ENCODE measurements around the gene TTC8.

DNA sequence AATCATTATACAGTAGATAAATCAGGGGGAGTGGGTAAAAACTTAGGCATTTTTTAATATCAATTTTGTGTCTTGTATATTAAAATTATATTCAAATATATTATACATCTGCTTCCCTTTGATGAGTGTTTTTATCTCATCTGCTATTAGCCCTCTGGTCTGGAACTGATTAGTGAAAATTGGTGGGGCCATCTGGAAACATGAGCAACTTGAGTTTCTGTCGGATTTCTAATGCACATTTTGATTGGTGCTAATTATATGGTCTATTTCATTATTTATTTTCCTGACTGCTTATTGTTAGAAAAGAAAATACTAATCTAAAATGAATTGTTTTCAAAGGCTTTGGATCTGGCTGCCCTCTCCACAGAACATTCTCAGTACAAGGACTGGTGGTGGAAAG lies 28.2 kb downstream of the TTC8 start:
- TF ChIP-seq, protein P1, sequence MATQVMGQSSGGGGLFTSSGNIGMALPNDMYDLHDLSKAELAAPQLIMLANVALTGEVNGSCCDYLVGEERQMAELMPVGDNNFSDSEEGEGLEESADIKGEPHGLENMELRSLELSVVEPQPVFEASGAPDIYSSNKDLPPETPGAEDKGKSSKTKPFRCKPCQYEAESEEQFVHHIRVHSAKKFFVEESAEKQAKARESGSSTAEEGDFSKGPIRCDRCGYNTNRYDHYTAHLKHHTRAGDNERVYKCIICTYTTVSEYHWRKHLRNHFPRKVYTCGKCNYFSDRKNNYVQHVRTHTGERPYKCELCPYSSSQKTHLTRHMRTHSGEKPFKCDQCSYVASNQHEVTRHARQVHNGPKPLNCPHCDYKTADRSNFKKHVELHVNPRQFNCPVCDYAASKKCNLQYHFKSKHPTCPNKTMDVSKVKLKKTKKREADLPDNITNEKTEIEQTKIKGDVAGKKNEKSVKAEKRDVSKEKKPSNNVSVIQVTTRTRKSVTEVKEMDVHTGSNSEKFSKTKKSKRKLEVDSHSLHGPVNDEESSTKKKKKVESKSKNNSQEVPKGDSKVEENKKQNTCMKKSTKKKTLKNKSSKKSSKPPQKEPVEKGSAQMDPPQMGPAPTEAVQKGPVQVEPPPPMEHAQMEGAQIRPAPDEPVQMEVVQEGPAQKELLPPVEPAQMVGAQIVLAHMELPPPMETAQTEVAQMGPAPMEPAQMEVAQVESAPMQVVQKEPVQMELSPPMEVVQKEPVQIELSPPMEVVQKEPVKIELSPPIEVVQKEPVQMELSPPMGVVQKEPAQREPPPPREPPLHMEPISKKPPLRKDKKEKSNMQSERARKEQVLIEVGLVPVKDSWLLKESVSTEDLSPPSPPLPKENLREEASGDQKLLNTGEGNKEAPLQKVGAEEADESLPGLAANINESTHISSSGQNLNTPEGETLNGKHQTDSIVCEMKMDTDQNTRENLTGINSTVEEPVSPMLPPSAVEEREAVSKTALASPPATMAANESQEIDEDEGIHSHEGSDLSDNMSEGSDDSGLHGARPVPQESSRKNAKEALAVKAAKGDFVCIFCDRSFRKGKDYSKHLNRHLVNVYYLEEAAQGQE (IDR thresholded peaks at IDR 0.05; ENCODE audit: insufficient read depth in 1 of 2, low read depth in 2 of 2, low read length in 2 of 2), result no peak
- TF ChIP-seq POLR2AphosphoS5 (IDR thresholded peaks at IDR 0.05; ENCODE audit: low read depth, low read length), result no peak

All from PFSK-1 (cell line).